K562 (cell line): ENCODE data around the gene GAPDH. TPM values are rescaled to one million over a fixed set of nuclear protein-coding genes. Genes with fewer than 3 reads are reported as not detected.

Experiments
- ATAC-seq: fragments of 200-7000 bp; cut with Tn5 transposase; 3 replicates; pipeline ENCODE4 v1.9.1; 2020; ENCODE audit warnings: moderate library complexity
- BruUV-seq: library from RNA; stranded (reverse); fragments of 400-500 nt; replicated peaks from 2 replicates; lab custom pipeline; 2021; lab: Mats Ljungman, UMichigan
- CTCF ChIA-PET: fragments of 300-600 bp; formaldehyde crosslinking; extraction: SDS; loops from one replicate; lab custom pipeline; 2021; ENCODE audit warnings: low intra/inter-chr PET ratio; lab: Yijun Ruan, JAX
- POLR2A ChIA-PET: fragments of 300-600, 350-650 bp; sonication (Branson Sonifier 250); formaldehyde crosslinking; extraction: SDS; loops from one replicate; lab custom pipeline; 2021; ENCODE audit warnings: antibody characterized with exemption, inconsistent platforms; lab: Yijun Ruan, JAX
- DNase-seq, 4 experiments: peaks; one replicate each; pipeline versions ENCODE4 v3.0.0 to v3.0.0-alpha.2; 2011 to 2018; ENCODE audit warnings: low spot score in 3 of 4, mixed read lengths in 3 of 4; ENCODE audit errors: extremely low read depth in 1 of 4
- FAIRE-seq: peaks from 2 replicates; lab custom pipeline; 2011; peaks lifted over from hg19 to GRCh38; lab: Jason Lieb, UNC
- H2AFZ ChIP-seq: 2 replicates; pipeline ENCODE4 v1.6.0; 2011; ENCODE audit warnings: low read depth, low read length, control low read depth, inconsistent platforms
- H3K27ac ChIP-seq: fragments of 200-600 bp; 3 replicates; pipeline ENCODE4 v1.8.0; 2011; ENCODE audit warnings: low read depth, mild to moderate bottlenecking, control low read depth, inconsistent platforms, low read length, moderate library complexity, mixed read lengths; ENCODE audit errors: extremely low read depth
- H3K27me3 ChIP-seq, 2 experiments: fragments of 300-600 bp in 1 of 2; 2 replicates in 1 of 2; 3 replicates in 1 of 2; pipeline versions ENCODE4 v1.6.0 to v1.8.0; 2011; ENCODE audit warnings: inconsistent platforms in 2 of 2, low read length in 2 of 2, mild to moderate bottlenecking in 1 of 2, mixed read lengths in 1 of 2, moderate library complexity in 1 of 2; ENCODE audit not compliant: control insufficient read depth in 2 of 2, insufficient read depth in 2 of 2
- H3K36me3 ChIP-seq: fragments of 300-600 bp; 3 replicates; pipeline ENCODE4 v1.8.0; 2011; ENCODE audit warnings: mild to moderate bottlenecking, low read length, inconsistent platforms; ENCODE audit not compliant: control insufficient read depth, insufficient read depth
- H3K4me1 ChIP-seq, 2 experiments: fragments of 200-600 bp in 1 of 2; replicated peaks in 1 of 2; 2 replicates in 1 of 2; 3 replicates in 1 of 2; pipeline versions ENCODE4 v1.5.1 to v1.8.0; 2011; ENCODE audit warnings: inconsistent platforms in 2 of 2, low read length in 2 of 2, mild to moderate bottlenecking in 1 of 2, mixed read lengths in 1 of 2, moderate library complexity in 1 of 2; ENCODE audit not compliant: control insufficient read depth in 2 of 2, insufficient read depth in 2 of 2
- H3K4me2 ChIP-seq: 2 replicates; pipeline ENCODE4 v1.6.1; 2011; ENCODE audit warnings: low read length, control low read depth, inconsistent platforms, mixed read lengths; ENCODE audit not compliant: insufficient read depth
- H3K4me3 ChIP-seq: fragments of 200-600 bp; sonication (generic), shearing (Covaris generic); 2 replicates; pipeline ENCODE4 v1.5.1; 2016; ENCODE audit warnings: control low read depth, inconsistent platforms
- H3K79me2 ChIP-seq: fragments of 200-600 bp; 3 replicates; pipeline ENCODE4 v1.8.0; 2011; ENCODE audit warnings: low read length, inconsistent platforms; ENCODE audit not compliant: control insufficient read depth, insufficient read depth
- H3K9ac ChIP-seq, 2 experiments: 2 replicates each; pipeline versions ENCODE4 v1.6.0 to v1.6.1; 2011; ENCODE audit warnings: low read depth in 2 of 2, low read length in 2 of 2, control low read depth in 1 of 2, inconsistent platforms in 1 of 2, mild to moderate bottlenecking in 1 of 2, mixed read lengths in 1 of 2; ENCODE audit not compliant: insufficient read depth in 1 of 2
- H3K9me1 ChIP-seq: one replicate; pipeline ENCODE4 v1.6.0; 2011; ENCODE audit warnings: inconsistent platforms, mild to moderate bottlenecking, low read length, moderate library complexity; ENCODE audit not compliant: control insufficient read depth, insufficient read depth
- H3K9me3 ChIP-seq: replicated peaks from 2 replicates; pipeline ENCODE4 v1.5.1; 2011; ENCODE audit warnings: low read depth, low read length, inconsistent platforms; ENCODE audit not compliant: control insufficient read depth, insufficient read depth
- H4K20me1 ChIP-seq: replicated peaks from 2 replicates; pipeline ENCODE4 v1.6.1; 2011; ENCODE audit warnings: low read length, inconsistent platforms, mixed read lengths; ENCODE audit not compliant: control insufficient read depth, insufficient read depth
- DDX20 ChIP-seq: fragments of 450-650 bp; IDR thresholded peaks from 2 replicates; pipeline ENCODE4 v1.6.1; 2016; ENCODE audit warnings: missing genetic modification characterization, low read depth, mild to moderate bottlenecking, missing compliant biosample characterization, moderate library complexity
- ESRRB ChIP-seq: fragments of 250-450 bp; sonication (Bioruptor Pico); IDR thresholded peaks from 2 replicates; pipeline ENCODE4 v1.5.0; 2020; ENCODE audit warnings: mild to moderate bottlenecking, moderate library complexity, borderline replicate concordance
- GATAD2B ChIP-seq: fragments of 450-650 bp; IDR thresholded peaks from 2 replicates; pipeline ENCODE4 v1.6.1; 2017; ENCODE audit warnings: mild to moderate bottlenecking, borderline replicate concordance
- SP1 ChIP-seq: sonication (generic); formaldehyde crosslinking; IDR thresholded peaks from 2 replicates; pipeline ENCODE4 v1.8.1; 2022; ENCODE audit warnings: mild to moderate bottlenecking, missing genetic modification reagents
- TFAM ChIP-seq: fragments of 250-450 bp; sonication (Bioruptor Pico); conservative IDR thresholded peaks from 2 replicates; pipeline ENCODE4 v1.5.0; 2021; ENCODE audit warnings: mild to moderate bottlenecking, moderate library complexity
- WGBS: fragments of 100-300 bp; shearing (Covaris generic); methylation state at CpG from one replicate; pipeline ENCODE4 v1.1.6; 2016; ENCODE audit warnings: low coverage, mixed read lengths; ENCODE audit not compliant: insufficient coverage; ENCODE audit errors: missing lambda C conversion rate; 5-methylcytosine and 5-hydroxymethylcytosine counted together
- in situ Hi-C: fragments of 300-500 bp; cut with MboI; formaldehyde crosslinking; loops from 4 replicates; pipeline ENCODE4 v1.15.0; 2018; ENCODE audit warnings: inconsistent platforms, mixed read lengths
- intact Hi-C: fragments of 100-400 bp; cut with micrococcal nuclease; formaldehyde crosslinking; loops from 2 replicates; pipeline ENCODE4 v1.14.2; 2022
- polyA plus RNA-seq, 8 experiments: library from polyadenylated mRNA; depleted of rRNA in 4 of 8; stranded (reverse) in 5 of 8; unstranded in 3 of 8; fragments of >200 nt; fragmentation: Nextera tagmentation in 2 of 8; fragmentation: Illumina TruSeq in 1 of 8; extraction: Ambion mirVana in 2 of 8; extraction: Trizol in 1 of 8; gene quantifications; 2 replicates each; pipeline versions ENCODE4 v1.2.1 to v1.2.3, GENCODE V29; 2011 to 2014; ENCODE audit warnings: inconsistent platforms in 1 of 8, missing spikeins in 1 of 8
- total RNA-seq, 7 experiments: library from RNA; depleted of rRNA in 6 of 7; stranded (reverse); fragments of >200 nt in 6 of 7; fragmentation: Illumina TruSeq in 2 of 7; extraction: Trizol in 2 of 7; gene quantifications; 2 replicates each; pipeline versions ENCODE4 v1.2.1 to v1.2.3, GENCODE V29; 2011 to 2021; ENCODE audit warnings: low replicate concordance in 1 of 7
- TF ChIP-seq, protein P1 (sequence below): sonication (generic); formaldehyde crosslinking; IDR thresholded peaks from 2 replicates; pipeline ENCODE4 v1.8.1; 2023; ENCODE audit warnings: mild to moderate bottlenecking, missing genetic modification reagents
- TF ChIP-seq, protein P2 (sequence below): fragments of 250-450 bp; sonication (Bioruptor Pico); IDR thresholded peaks from 2 replicates; pipeline ENCODE4 v1.5.0; 2020; ENCODE audit warnings: mild to moderate bottlenecking, borderline replicate concordance

The GAPDH gene
- total and polyA plus RNA-seq, 9 of the 15 experiments (the other 6 are each of a cell fraction or from before 2014, with no cell fraction given): 2,206 to 6,793 (median 4,217) TPM

- no peaks in the 10 kb centered on the region for H3K9me1 ChIP-seq
- in situ Hi-C loops: no loop called here
- ChIA-PET CTCF (no interaction called here), POLR2A (no interaction called here)
- no peaks in the 10 kb centered on the region for H3K9me3 ChIP-seq
- no peaks in the 10 kb centered on the region for H3K27me3 ChIP-seq
- no peak overlapping the region for H3K4me2 ChIP-seq
- H3K79me2 ChIP-seq: peaks cover 6% of the 10 kb centered on the region; the same call in 2 of the 3 replicates
- intact Hi-C loops: no loop called here
- no TSS peak for BruUV-seq
- no peaks in the 10 kb centered on the region for H4K20me1 ChIP-seq
- H2AFZ ChIP-seq: no peak overlapping the region
- no peaks in the 10 kb centered on the region; a peak in 1 of 5 replicates for H3K4me1 ChIP-seq
- FAIRE-seq: no peak
- no peak overlapping the region for H3K27ac ChIP-seq
- H3K36me3 ChIP-seq: peaks cover 52% of the 10 kb centered on the region
- WGBS: 86% methylated on average over 6 of the region's 7 CpGs
- H3K4me3 ChIP-seq: no peak overlapping the region
- DNase-seq: no peak
- TF ChIP-seq, protein P1, sequence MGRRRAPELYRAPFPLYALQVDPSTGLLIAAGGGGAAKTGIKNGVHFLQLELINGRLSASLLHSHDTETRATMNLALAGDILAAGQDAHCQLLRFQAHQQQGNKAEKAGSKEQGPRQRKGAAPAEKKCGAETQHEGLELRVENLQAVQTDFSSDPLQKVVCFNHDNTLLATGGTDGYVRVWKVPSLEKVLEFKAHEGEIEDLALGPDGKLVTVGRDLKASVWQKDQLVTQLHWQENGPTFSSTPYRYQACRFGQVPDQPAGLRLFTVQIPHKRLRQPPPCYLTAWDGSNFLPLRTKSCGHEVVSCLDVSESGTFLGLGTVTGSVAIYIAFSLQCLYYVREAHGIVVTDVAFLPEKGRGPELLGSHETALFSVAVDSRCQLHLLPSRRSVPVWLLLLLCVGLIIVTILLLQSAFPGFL (CRISPR knock-in tag): no peak
- TF ChIP-seq GATAD2B (no peak), DDX20 (tag) (no peak), TFAM (CRISPR knock-in tag) (no peak), SP1 (CRISPR knock-in tag) (no peak), ESRRB (CRISPR knock-in tag) (no peak)
- TF ChIP-seq, protein P2, sequence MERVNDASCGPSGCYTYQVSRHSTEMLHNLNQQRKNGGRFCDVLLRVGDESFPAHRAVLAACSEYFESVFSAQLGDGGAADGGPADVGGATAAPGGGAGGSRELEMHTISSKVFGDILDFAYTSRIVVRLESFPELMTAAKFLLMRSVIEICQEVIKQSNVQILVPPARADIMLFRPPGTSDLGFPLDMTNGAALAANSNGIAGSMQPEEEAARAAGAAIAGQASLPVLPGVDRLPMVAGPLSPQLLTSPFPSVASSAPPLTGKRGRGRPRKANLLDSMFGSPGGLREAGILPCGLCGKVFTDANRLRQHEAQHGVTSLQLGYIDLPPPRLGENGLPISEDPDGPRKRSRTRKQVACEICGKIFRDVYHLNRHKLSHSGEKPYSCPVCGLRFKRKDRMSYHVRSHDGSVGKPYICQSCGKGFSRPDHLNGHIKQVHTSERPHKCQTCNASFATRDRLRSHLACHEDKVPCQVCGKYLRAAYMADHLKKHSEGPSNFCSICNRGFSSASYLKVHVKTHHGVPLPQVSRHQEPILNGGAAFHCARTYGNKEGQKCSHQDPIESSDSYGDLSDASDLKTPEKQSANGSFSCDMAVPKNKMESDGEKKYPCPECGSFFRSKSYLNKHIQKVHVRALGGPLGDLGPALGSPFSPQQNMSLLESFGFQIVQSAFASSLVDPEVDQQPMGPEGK: no peak
- TF ChIP-seq, all 486 proteins: peak for 0
- no peak for ATAC-seq
- no peak overlapping the region for H3K9ac ChIP-seq
These were observed 26.2 kb upstream of the GAPDH start for GRCh38 chr12:6508087-6508486.
